Testis (tissue), 3 donors: ENCODE results near the gene TRIM14. TPM values are rescaled to one million over a fixed set of nuclear protein-coding genes. Genes with fewer than 3 reads are reported as not detected.
A peak's percentile ranks its signal among the peaks of the same experiment; 100 is the strongest.
"Not testable (repeated sequence)": the region's sequence is repeated elsewhere in the genome, so short reads cannot be mapped to it uniquely, and the experiment has no call there.

Source experiments
- DNase-seq: peaks from one replicate; pipeline ENCODE4 v3.0.0-alpha.2; 2019
- H3K27ac ChIP-seq, 2 donors: fragments of 200-600 bp; sonication (generic); one replicate each; pipeline ENCODE4 v1.5.1; 2019
- H3K27me3 ChIP-seq: fragments of 200-600 bp; sonication (generic); one replicate; pipeline ENCODE4 v1.5.1; 2019
- H3K36me3 ChIP-seq: fragments of 200-600 bp; sonication (generic); one replicate; pipeline ENCODE4 v1.5.1; 2017; ENCODE audit warnings: low read depth; ENCODE audit errors: missing control alignments
- H3K4me1 ChIP-seq: fragments of 200-600 bp; sonication (generic); one replicate; pipeline ENCODE4 v1.5.1; 2019
- H3K4me3 ChIP-seq, 2 donors: fragments of 200-600 bp; sonication (generic); one replicate each; pipeline ENCODE4 v1.5.1; 2017 to 2019
- H3K9me3 ChIP-seq: fragments of 200-600 bp; sonication (generic); one replicate; pipeline ENCODE4 v1.5.1; 2017
- CTCF ChIP-seq, 3 experiments: fragments of 450-650 bp in 2 of 3; fragments of 200-600 bp in 1 of 3; sonication (generic) in 1 of 3; IDR thresholded peaks; one replicate each; pipeline ENCODE4 v1.5.1; 2016 to 2019; ENCODE audit warnings: antibody characterized with exemption in 3 of 3, mild to moderate bottlenecking in 2 of 3, moderate library complexity in 1 of 3
- POLR2A ChIP-seq: fragments of 450-650 bp; IDR thresholded peaks from one replicate; pipeline ENCODE4 v1.6.1; 2017; ENCODE audit warnings: antibody characterized with exemption, mild to moderate bottlenecking, moderate library complexity
- WGBS, 2 donors: methylation state at CpG; one replicate each; pipeline ENCODE4 v1.1.5; 2018; 5-methylcytosine and 5-hydroxymethylcytosine counted together
- intact Hi-C: fragments of 100-400 bp; cut with DNase I; formaldehyde crosslinking; loops from one replicate; pipeline ENCODE4 v1.15.1; 2023; ENCODE audit warnings: low total_unique reads
- polyA plus RNA-seq: library from polyadenylated mRNA; stranded (reverse); fragments of 350-450 nt; fragmentation: Illumina TruSeq; extraction: RNeasy Lipid Tissue Mini Kit (QIAGEN cat#74804); gene quantifications from one replicate; pipeline ENCODE4 v1.2.3, GENCODE V29; 2014; ENCODE audit warnings: low read depth, low replicate concordance; ENCODE audit not compliant: insufficient read depth
- total RNA-seq, 2 donors: library from RNA; depleted of rRNA; stranded (reverse); fragments of >200 nt; gene quantifications; one replicate each; pipeline ENCODE4 v1.2.3, GENCODE V29; 2016

The TRIM14 gene
- total and polyA plus RNA-seq, 3 donors from 2014 or later, result 17.3 to 21.3 (median 19.6) TPM

GRCh38 chr9:98092613-98092931, 26.4 kb downstream of the TRIM14 start:
- no peak for DNase-seq
- no peaks in the 10 kb centered on the region for H3K36me3 ChIP-seq
- no peak overlapping the region for H3K4me3 ChIP-seq
- 53 to 70% methylated on average over 11 of the region's 11 CpGs for WGBS, 2 donors
- H3K27ac ChIP-seq, result no peak overlapping the region
- H3K9me3 ChIP-seq, result no peaks in the 10 kb centered on the region
- no peaks in the 10 kb centered on the region for H3K27me3 ChIP-seq
- no peak for TF ChIP-seq CTCF (IDR thresholded peaks at IDR 0.05)
- TF ChIP-seq POLR2A, result no peak
- H3K4me1 ChIP-seq, result no peaks in the 10 kb centered on the region
- intact Hi-C loops, result no loop called here

- 53 to 65% methylated on average over 17 of the region's 17 CpGs for WGBS, 2 donors
- intact Hi-C loops, result no loop called here
- no peaks in the 10 kb centered on the region for H3K9me3 ChIP-seq
These were observed 27.0 kb downstream of the TRIM14 start for GRCh38 chr9:98091735-98092612.

GRCh38 chr9:98090674-98091073, 28.3 kb downstream of the TRIM14 start:
- not testable (repeated sequence) for DNase-seq, H3K36me3 ChIP-seq

More at GRCh38 chr9:98091735-98092612, 27.0 kb downstream of the TRIM14 start:
- Histone ChIP-seq H3K27me3 (no peaks in the 10 kb centered on the region), H3K27ac (no peak overlapping the region), H3K36me3 (no peaks in the 10 kb centered on the region), H3K4me3 (no peak overlapping the region), H3K4me1 (no peaks in the 10 kb centered on the region)
- TF ChIP-seq CTCF (IDR thresholded peaks at IDR 0.05) (no peak), POLR2A (no peak)
- DNase-seq, result no peak

GRCh38 chr9:98087420-98088354, 31.3 kb downstream of the TRIM14 start:
- no peak for TF ChIP-seq CTCF (IDR thresholded peaks at IDR 0.05)
- no peak for TF ChIP-seq POLR2A
- H3K27me3 ChIP-seq, result no peaks in the 10 kb centered on the region
- H3K4me1 ChIP-seq, result peaks cover 5% of the 10 kb centered on the region
- WGBS, 2 donors, result 34 to 36% methylated on average over 53 to 73 of the region's 92 CpGs
- H3K27ac ChIP-seq, result peak overlapping the region; percentile 19 to 25
- no peaks in the 10 kb centered on the region for H3K36me3 ChIP-seq
- no peaks in the 10 kb centered on the region for H3K9me3 ChIP-seq
- peak; percentile 74 for DNase-seq
- H3K4me3 ChIP-seq, result peak overlapping the region; percentile 55 to 61
- intact Hi-C loops, result no loop called here

More at GRCh38 chr9:98090674-98091073, 28.3 kb downstream of the TRIM14 start:
- H3K9me3 ChIP-seq, H3K4me3 ChIP-seq, H3K27me3 ChIP-seq, H3K27ac ChIP-seq, intact Hi-C loops, H3K4me1 ChIP-seq: not testable (repeated sequence)
- WGBS, 2 donors, result 90 to 96% methylated on average over 3 of the region's 3 CpGs

GRCh38 chr9:98086461-98086860, 32.6 kb downstream of the TRIM14 start:
- WGBS, 2 donors, result 58 to 72% methylated on average over 4 of the region's 4 CpGs
- no peaks in the 10 kb centered on the region for H3K36me3 ChIP-seq
- H3K27ac ChIP-seq, result no peak overlapping the region
- H3K4me1 ChIP-seq, result peaks cover 5% of the 10 kb centered on the region
- intact Hi-C loops, result no loop called here
- no peak overlapping the region for H3K4me3 ChIP-seq
- TF ChIP-seq CTCF (IDR thresholded peaks at IDR 0.05), result no peak
- no peak for TF ChIP-seq POLR2A
- no peak for DNase-seq
- H3K27me3 ChIP-seq, result no peaks in the 10 kb centered on the region
- H3K9me3 ChIP-seq, result no peaks in the 10 kb centered on the region
